ENCODE measurements around the gene UNC13D.

- TF ChIP-seq ZNF274 (IDR thresholded peaks at IDR 0.05; ENCODE audit: low read depth, low read length) (no peak), SUZ12 (IDR thresholded peaks at IDR 0.05; ENCODE audit: extremely low read depth, insufficient read depth, insufficient read length) (no peak), YY1 (IDR thresholded peaks at IDR 0.05; ENCODE audit: insufficient read depth, insufficient read length) (no peak)
Observed at GRCh38 chr17:75778861-75779249, 65.3 kb downstream of the UNC13D start.
